PC-3 (cell line): ENCODE results near the gene ZMYND15. TPM values are rescaled to one million over a fixed set of nuclear protein-coding genes. Genes with fewer than 3 reads are reported as not detected.
A peak's percentile ranks its signal among the peaks of the same experiment; 100 is the strongest.

Source experiments
- ATAC-seq: fragments of 200-7000 bp; cut with Tn5 transposase; 2 replicates; pipeline ENCODE4 v1.9.1; 2020; ENCODE audit warnings: mild to moderate bottlenecking, moderate library complexity
- BruUV-seq: library from RNA; stranded (reverse); fragments of 400-500 nt; replicated peaks from 2 replicates; lab custom pipeline; 2021; lab: Mats Ljungman, UMichigan
- CTCF ChIA-PET: fragments of 300-600 bp; sonication (Branson Sonifier 250); formaldehyde crosslinking; loops from one replicate; lab custom pipeline; 2022; ENCODE audit warnings: antibody characterized with exemption; lab: Charles Lee
- POLR2A ChIA-PET: fragments of 300-600 bp; sonication (Branson Sonifier 250); formaldehyde crosslinking; loops from one replicate; lab custom pipeline; 2022; ENCODE audit warnings: antibody characterized with exemption; ENCODE audit not compliant: unreplicated experiment; lab: Charles Lee
- DNase-seq: peaks from one replicate; pipeline ENCODE4 v3.0.0-alpha.2; 2015
- H2AFZ ChIP-seq: fragments of 300-600 bp; sonication (generic); 2 replicates; pipeline ENCODE4 v1.6.0; 2016; ENCODE audit warnings: antibody characterized with exemption, low read length
- H3F3A ChIP-seq: fragments of 300-600 bp; sonication (generic); one replicate; pipeline ENCODE4 v1.6.0; 2017; ENCODE audit warnings: antibody characterized with exemption, low read length, control low read depth, mild to moderate bottlenecking; ENCODE audit not compliant: unreplicated experiment
- H3K27ac ChIP-seq: fragments of 300-600 bp; sonication (generic); 2 replicates; pipeline ENCODE4 v1.5.1; 2016; ENCODE audit warnings: mild to moderate bottlenecking, low read length
- H3K27me3 ChIP-seq: fragments of 300-600 bp; sonication (generic); 2 replicates; pipeline ENCODE4 v1.6.1; 2016; ENCODE audit warnings: low read length, mixed read lengths
- H3K36me3 ChIP-seq: fragments of 300-600 bp; sonication (generic); 2 replicates; pipeline ENCODE4 v1.6.1; 2016; ENCODE audit warnings: low read depth, mixed run types, low read length, mixed read lengths
- H3K4me1 ChIP-seq: fragments of 300-600 bp; sonication (generic); 2 replicates; pipeline ENCODE4 v1.5.1; 2016; ENCODE audit warnings: low read length; ENCODE audit not compliant: insufficient read depth
- H3K4me2 ChIP-seq: fragments of 300-600 bp; sonication (generic); 2 replicates; pipeline ENCODE4 v1.6.0; 2016; ENCODE audit warnings: low read length
- H3K4me3 ChIP-seq: fragments of 300-600 bp; sonication (generic); 2 replicates; pipeline ENCODE4 v1.5.1; 2016; ENCODE audit warnings: mild to moderate bottlenecking, low read length, mixed read lengths
- H3K79me2 ChIP-seq: fragments of 300-600 bp; sonication (generic); 2 replicates; pipeline ENCODE4 v1.6.1; 2017; ENCODE audit warnings: low read length, mixed read lengths
- H3K9ac ChIP-seq: fragments of 300-600 bp; sonication (generic); 2 replicates; pipeline ENCODE4 v1.6.0; 2016; ENCODE audit warnings: mild to moderate bottlenecking, low read length
- H3K9me2 ChIP-seq: fragments of 300-600 bp; sonication (generic); replicated peaks from 2 replicates; pipeline ENCODE4 v1.6.1; 2016; ENCODE audit warnings: mixed run types, low read length, mixed read lengths
- H3K9me3 ChIP-seq: fragments of 300-600 bp; sonication (generic); 2 replicates; pipeline ENCODE4 v1.6.1; 2016; ENCODE audit warnings: low read length, mixed read lengths
- H4K20me1 ChIP-seq: fragments of 300-600 bp; sonication (generic); 2 replicates; pipeline ENCODE4 v1.6.1; 2016; ENCODE audit warnings: low read length, mixed read lengths
- EZH2 ChIP-seq: fragments of 300-600 bp; sonication (generic); IDR thresholded peaks from one replicate; pipeline ENCODE4 v1.6.1; 2017; ENCODE audit warnings: antibody characterized with exemption, mild to moderate bottlenecking, low read length; ENCODE audit not compliant: unreplicated experiment
- EZH2phosphoT487 ChIP-seq: fragments of 300-600 bp; sonication (generic); IDR thresholded peaks from 2 replicates; pipeline ENCODE4 v1.6.1; 2018; ENCODE audit warnings: mild to moderate bottlenecking, antibody characterized with exemption, low read length, borderline replicate concordance
- intact Hi-C: fragments of 100-400 bp; cut with micrococcal nuclease; formaldehyde crosslinking; loops from 2 replicates; pipeline ENCODE4 v1.9.0; 2023
- total RNA-seq: library from RNA; depleted of rRNA; stranded (reverse); fragments of >200 nt; gene quantifications from 2 replicates; pipeline ENCODE4 v1.2.3, GENCODE V29; 2014; rRNA removed
- TF ChIP-seq, protein P1 (sequence below): fragments of 300-600 bp; sonication (generic); conservative IDR thresholded peaks from 2 replicates; pipeline ENCODE4 v1.5.1; 2017; ENCODE audit warnings: antibody characterized with exemption, low read depth, mild to moderate bottlenecking, low read length

The ZMYND15 gene
- total RNA-seq, 1 experiment from 2014 or later = 0.51 TPM

DNA sequence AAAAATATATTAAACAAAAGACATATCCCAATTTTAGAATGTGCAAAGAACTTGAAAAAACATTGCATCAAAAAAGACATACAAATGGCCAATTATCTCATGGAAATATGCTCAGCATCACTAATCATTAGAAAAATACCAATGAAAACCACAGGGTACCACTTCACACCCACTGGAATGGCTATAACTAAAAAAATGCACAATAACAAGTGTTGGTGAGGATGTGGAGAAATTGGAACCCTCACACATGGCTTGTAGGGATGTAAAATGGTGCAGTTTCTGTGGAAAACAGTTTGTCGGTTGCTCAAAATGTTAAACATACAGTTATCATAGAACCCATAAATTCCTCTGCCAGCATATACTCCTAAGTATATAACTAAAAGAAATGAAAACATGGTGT lies 55.5 kb downstream of the ZMYND15 start:
- DNase-seq (no peak), ATAC-seq (no peak)
- Histone ChIP-seq H3K27me3 (no peaks in the 10 kb centered on the region), H3K9me2 (no peaks in the 10 kb centered on the region), H3F3A (no peaks in the 10 kb centered on the region), H4K20me1 (no peaks in the 10 kb centered on the region), H3K9ac (no peak overlapping the region), H3K4me1 (peaks cover 10% of the 10 kb centered on the region; the same call in 1 of the 2 replicates), H3K79me2 (peaks cover 20% of the 10 kb centered on the region), H3K36me3 (peaks cover 5% of the 10 kb centered on the region; the same call in 1 of the 2 replicates), H3K9me3 (no peaks in the 10 kb centered on the region), H3K4me3 (peak overlapping the region; percentile 96; the same call in 1 of the 2 replicates), H2AFZ (peak overlapping the region; percentile 73), H3K27ac (no peak overlapping the region), H3K4me2 (peak overlapping the region; percentile 25; the same call in 1 of the 2 replicates)
- ChIA-PET CTCF (no interaction called here), POLR2A (no interaction called here)
- TF ChIP-seq EZH2 (no peak), EZH2phosphoT487 (no peak)
- TF ChIP-seq, protein P1, sequence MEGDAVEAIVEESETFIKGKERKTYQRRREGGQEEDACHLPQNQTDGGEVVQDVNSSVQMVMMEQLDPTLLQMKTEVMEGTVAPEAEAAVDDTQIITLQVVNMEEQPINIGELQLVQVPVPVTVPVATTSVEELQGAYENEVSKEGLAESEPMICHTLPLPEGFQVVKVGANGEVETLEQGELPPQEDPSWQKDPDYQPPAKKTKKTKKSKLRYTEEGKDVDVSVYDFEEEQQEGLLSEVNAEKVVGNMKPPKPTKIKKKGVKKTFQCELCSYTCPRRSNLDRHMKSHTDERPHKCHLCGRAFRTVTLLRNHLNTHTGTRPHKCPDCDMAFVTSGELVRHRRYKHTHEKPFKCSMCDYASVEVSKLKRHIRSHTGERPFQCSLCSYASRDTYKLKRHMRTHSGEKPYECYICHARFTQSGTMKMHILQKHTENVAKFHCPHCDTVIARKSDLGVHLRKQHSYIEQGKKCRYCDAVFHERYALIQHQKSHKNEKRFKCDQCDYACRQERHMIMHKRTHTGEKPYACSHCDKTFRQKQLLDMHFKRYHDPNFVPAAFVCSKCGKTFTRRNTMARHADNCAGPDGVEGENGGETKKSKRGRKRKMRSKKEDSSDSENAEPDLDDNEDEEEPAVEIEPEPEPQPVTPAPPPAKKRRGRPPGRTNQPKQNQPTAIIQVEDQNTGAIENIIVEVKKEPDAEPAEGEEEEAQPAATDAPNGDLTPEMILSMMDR = no peak
- intact Hi-C loops = no loop called here
- BruUV-seq = no TSS peak

Other genes starting within 250 kb of the ZMYND15 start
- 2.6 and 7.9 TPM in 2 replicates for gene SPNS2, start 241.0 kb upstream of the ZMYND15 start, total RNA-seq
- 155 and 171 TPM in 2 replicates for gene MYBBP1A, start 184.4 kb upstream of the ZMYND15 start, total RNA-seq
- gene GGT6, start 179.3 kb upstream of the ZMYND15 start, total RNA-seq = not detected in 2 replicates
- not detected in 2 replicates for gene SMTNL2, start 155.3 kb upstream of the ZMYND15 start, total RNA-seq
- 0.81 TPM in 1 of 2 replicates, not detected in the other for gene ALOX15, start 98.2 kb upstream of the ZMYND15 start, total RNA-seq
- 35.1 and 37.6 TPM in 2 replicates for gene PELP1, start 35.7 kb upstream of the ZMYND15 start, total RNA-seq
- gene ARRB2, start 29.2 kb upstream of the ZMYND15 start, total RNA-seq = 22.2 and 28.1 TPM in 2 replicates
- 25.4 and 28.9 TPM in 2 replicates for gene MED11, start 8.4 kb upstream of the ZMYND15 start, total RNA-seq
- gene CXCL16, start 95 bp downstream of the ZMYND15 start, total RNA-seq = 22.1 and 38.7 TPM in 2 replicates
- not detected in 2 replicates for gene TM4SF5, start 32.1 kb downstream of the ZMYND15 start, total RNA-seq
- 1.2 and 3.1 TPM in 2 replicates for gene VMO1, start 46.5 kb downstream of the ZMYND15 start, total RNA-seq
- gene GLTPD2, start 49.1 kb downstream of the ZMYND15 start, total RNA-seq = 0.98 TPM in 1 of 2 replicates, not detected in the other
- 281 and 405 TPM in 2 replicates for gene PSMB6, start 56.3 kb downstream of the ZMYND15 start, total RNA-seq
- gene PLD2, start 67.3 kb downstream of the ZMYND15 start, total RNA-seq = 24.3 and 27.3 TPM in 2 replicates
- 44.5 and 64.8 TPM in 2 replicates for gene MINK1, start 93.5 kb downstream of the ZMYND15 start, total RNA-seq
- 0.35 and 0.36 TPM in 2 replicates for gene C17orf107, start 159.7 kb downstream of the ZMYND15 start, total RNA-seq
- gene CHRNE, start 163.3 kb downstream of the ZMYND15 start, total RNA-seq = 0.11 TPM in 1 of 2 replicates, not detected in the other
- gene GP1BA, start 192.4 kb downstream of the ZMYND15 start, total RNA-seq = not detected in 2 replicates
- 64.3 and 72.1 TPM in 2 replicates for gene SLC25A11, start 200.2 kb downstream of the ZMYND15 start, total RNA-seq
- 37.8 and 43.1 TPM in 2 replicates for gene RNF167, start 200.4 kb downstream of the ZMYND15 start, total RNA-seq
- 1,914 and 2,339 TPM in 2 replicates for gene PFN1, start 208.7 kb downstream of the ZMYND15 start, total RNA-seq
- gene ENO3, start 211.3 kb downstream of the ZMYND15 start, total RNA-seq = 2.4 and 7.5 TPM in 2 replicates
- 44.1 and 48.4 TPM in 2 replicates for gene SPAG7, start 228.0 kb downstream of the ZMYND15 start, total RNA-seq
- gene CAMTA2, start 247.8 kb downstream of the ZMYND15 start, total RNA-seq = 6.2 and 27.2 TPM in 2 replicates